WTC11 (cell line): Measurements from ENCODE around the gene SRGAP1. TPM values are rescaled to one million over a fixed set of nuclear protein-coding genes. Genes with fewer than 3 reads are reported as not detected.
A peak's percentile ranks its signal among the peaks of the same experiment; 100 is the strongest.

Experiments used
- ATAC-seq: fragments of 200-7000 bp; cut with Tn5 transposase; 2 replicates; pipeline ENCODE4 v1.10.0; 2021; ENCODE audit warnings: mild to moderate bottlenecking, moderate library complexity
- CTCF ChIA-PET: fragments of 300-600 bp; sonication (Branson Sonifier 250); formaldehyde crosslinking; loops from one replicate; lab custom pipeline; 2021; ENCODE audit warnings: antibody characterized with exemption; lab: Charles Lee
- POLR2A ChIA-PET: fragments of 350-600 bp; sonication (Branson Sonifier 250); formaldehyde crosslinking; loops from one replicate; lab custom pipeline; 2021; ENCODE audit warnings: antibody characterized with exemption; lab: Charles Lee
- DNase-seq: peaks from one replicate; pipeline ENCODE4 v3.0.0; 2021; ENCODE audit warnings: low spot score
- H3K27ac Mint-ChIP-seq: 2 replicates; pipeline ENCODE4 v1.8.0; 2021; ENCODE audit warnings: mixed read lengths
- H3K27me3 Mint-ChIP-seq: 2 replicates; pipeline ENCODE4 v1.8.0; 2021; ENCODE audit warnings: low read depth, mild to moderate bottlenecking, moderate library complexity, mixed read lengths
- H3K36me3 Mint-ChIP-seq: 2 replicates; pipeline ENCODE4 v1.8.0; 2021; ENCODE audit warnings: mixed read lengths
- H3K4me1 Mint-ChIP-seq: 2 replicates; pipeline ENCODE4 v1.8.0; 2022; ENCODE audit warnings: mixed read lengths
- H3K4me3 Mint-ChIP-seq: 2 replicates; pipeline ENCODE4 v1.8.0; 2021; ENCODE audit warnings: mild to moderate bottlenecking, moderate library complexity, mixed read lengths
- H3K9me3 Mint-ChIP-seq: 2 replicates; pipeline ENCODE4 v1.8.0; 2021; ENCODE audit warnings: mixed read lengths
- ATF1 ChIP-seq: sonication (generic); formaldehyde crosslinking; IDR thresholded peaks from 2 replicates; pipeline ENCODE4 v1.8.1; 2023; ENCODE audit warnings: mild to moderate bottlenecking, moderate library complexity, missing genetic modification reagents
- CBFB ChIP-seq: sonication (generic); formaldehyde crosslinking; IDR thresholded peaks from 2 replicates; pipeline ENCODE4 v1.8.1; 2022; ENCODE audit warnings: mild to moderate bottlenecking, low read depth, missing genetic modification reagents
- GABPB1 ChIP-seq: sonication (generic); formaldehyde crosslinking; IDR thresholded peaks from 2 replicates; pipeline ENCODE4 v1.8.1; 2023; ENCODE audit warnings: mild to moderate bottlenecking, missing genetic modification reagents
- HMGA2 ChIP-seq: fragments of 250-450 bp; sonication (Bioruptor Pico); IDR thresholded peaks from 2 replicates; pipeline ENCODE4 v1.4.0; 2021; ENCODE audit warnings: mild to moderate bottlenecking, moderate library complexity
- NR2C2 ChIP-seq: sonication (generic); formaldehyde crosslinking; IDR thresholded peaks from 2 replicates; pipeline ENCODE4 v1.8.0; 2022; ENCODE audit warnings: mild to moderate bottlenecking, missing genetic modification reagents
- OVOL2 ChIP-seq: fragments of 250-450 bp; sonication (Bioruptor Pico); IDR thresholded peaks from 2 replicates; pipeline ENCODE4 v1.9.0; 2021; ENCODE audit warnings: mild to moderate bottlenecking, borderline replicate concordance
- total RNA-seq: library from RNA; stranded (reverse); gene quantifications from 3 replicates; pipeline ENCODE4 v1.2.3, GENCODE V29; 2021
- TF ChIP-seq, protein P1 (sequence below): sonication (generic); formaldehyde crosslinking; IDR thresholded peaks from 2 replicates; pipeline ENCODE4 v1.8.0; 2022; ENCODE audit warnings: missing genetic modification reagents
- TF ChIP-seq, protein P2 (sequence below): sonication (generic); formaldehyde crosslinking; IDR thresholded peaks from 2 replicates; pipeline ENCODE4 v1.8.0; 2022; ENCODE audit warnings: mild to moderate bottlenecking, missing genetic modification reagents
- TF ChIP-seq, protein P3 (sequence below): sonication (generic); formaldehyde crosslinking; IDR thresholded peaks from 2 replicates; pipeline ENCODE4 v1.8.0; 2023; ENCODE audit warnings: missing genetic modification reagents, mild to moderate bottlenecking, borderline replicate concordance
- TF ChIP-seq, protein P4 (sequence below): sonication (generic); formaldehyde crosslinking; IDR thresholded peaks from 2 replicates; pipeline ENCODE4 v1.8.1; 2023; ENCODE audit warnings: mild to moderate bottlenecking, missing genetic modification reagents

Gene SRGAP1
- total RNA-seq, 1 experiment from 2014 or later, result 10.3 TPM

DNA sequence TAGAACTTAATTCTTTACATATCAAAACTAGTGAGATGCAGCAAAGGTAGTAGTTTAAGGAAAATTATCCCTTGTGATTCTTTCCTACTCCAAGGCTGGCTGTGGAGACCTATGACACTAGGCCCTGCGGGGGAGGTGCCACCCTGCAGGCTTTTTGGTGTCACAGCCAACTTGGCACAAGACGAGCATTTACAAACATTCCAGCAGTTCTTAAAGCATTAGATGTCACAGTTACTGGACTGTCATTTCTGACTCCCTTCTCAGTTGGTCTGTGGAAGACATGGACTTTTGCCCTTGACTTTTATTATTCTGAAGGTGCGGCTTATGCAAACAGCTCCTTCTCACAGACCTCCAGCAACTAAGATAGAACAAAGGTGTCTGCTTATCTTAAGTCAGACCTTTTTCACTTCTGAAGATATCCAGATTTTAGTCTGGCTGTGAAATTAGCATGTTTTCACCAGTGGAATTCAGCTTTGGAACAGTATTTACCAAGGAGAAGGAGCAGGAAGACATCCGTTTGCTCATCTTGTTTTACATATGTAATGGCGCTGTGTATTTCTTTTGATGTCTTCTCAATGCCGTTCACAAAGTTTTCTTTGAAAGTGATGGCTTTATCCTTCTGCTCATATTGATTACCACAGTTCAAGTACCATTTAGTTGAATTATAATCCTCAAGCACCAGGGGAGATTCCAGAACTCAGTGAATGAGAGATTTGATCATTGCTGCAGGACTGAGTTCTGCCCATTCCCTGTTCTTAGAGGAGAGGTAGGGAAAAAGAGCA lies 17.9 kb downstream of the SRGAP1 start (continued):
- TF ChIP-seq, protein P1, sequence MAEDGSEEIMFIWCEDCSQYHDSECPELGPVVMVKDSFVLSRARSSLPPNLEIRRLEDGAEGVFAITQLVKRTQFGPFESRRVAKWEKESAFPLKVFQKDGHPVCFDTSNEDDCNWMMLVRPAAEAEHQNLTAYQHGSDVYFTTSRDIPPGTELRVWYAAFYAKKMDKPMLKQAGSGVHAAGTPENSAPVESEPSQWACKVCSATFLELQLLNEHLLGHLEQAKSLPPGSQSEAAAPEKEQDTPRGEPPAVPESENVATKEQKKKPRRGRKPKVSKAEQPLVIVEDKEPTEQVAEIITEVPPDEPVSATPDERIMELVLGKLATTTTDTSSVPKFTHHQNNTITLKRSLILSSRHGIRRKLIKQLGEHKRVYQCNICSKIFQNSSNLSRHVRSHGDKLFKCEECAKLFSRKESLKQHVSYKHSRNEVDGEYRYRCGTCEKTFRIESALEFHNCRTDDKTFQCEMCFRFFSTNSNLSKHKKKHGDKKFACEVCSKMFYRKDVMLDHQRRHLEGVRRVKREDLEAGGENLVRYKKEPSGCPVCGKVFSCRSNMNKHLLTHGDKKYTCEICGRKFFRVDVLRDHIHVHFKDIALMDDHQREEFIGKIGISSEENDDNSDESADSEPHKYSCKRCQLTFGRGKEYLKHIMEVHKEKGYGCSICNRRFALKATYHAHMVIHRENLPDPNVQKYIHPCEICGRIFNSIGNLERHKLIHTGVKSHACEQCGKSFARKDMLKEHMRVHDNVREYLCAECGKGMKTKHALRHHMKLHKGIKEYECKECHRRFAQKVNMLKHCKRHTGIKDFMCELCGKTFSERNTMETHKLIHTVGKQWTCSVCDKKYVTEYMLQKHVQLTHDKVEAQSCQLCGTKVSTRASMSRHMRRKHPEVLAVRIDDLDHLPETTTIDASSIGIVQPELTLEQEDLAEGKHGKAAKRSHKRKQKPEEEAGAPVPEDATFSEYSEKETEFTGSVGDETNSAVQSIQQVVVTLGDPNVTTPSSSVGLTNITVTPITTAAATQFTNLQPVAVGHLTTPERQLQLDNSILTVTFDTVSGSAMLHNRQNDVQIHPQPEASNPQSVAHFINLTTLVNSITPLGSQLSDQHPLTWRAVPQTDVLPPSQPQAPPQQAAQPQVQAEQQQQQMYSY (CRISPR knock-in tag), result no peak
- TF ChIP-seq, protein P2, sequence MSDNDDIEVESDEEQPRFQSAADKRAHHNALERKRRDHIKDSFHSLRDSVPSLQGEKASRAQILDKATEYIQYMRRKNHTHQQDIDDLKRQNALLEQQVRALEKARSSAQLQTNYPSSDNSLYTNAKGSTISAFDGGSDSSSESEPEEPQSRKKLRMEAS (CRISPR knock-in tag), result no peak

DNA sequence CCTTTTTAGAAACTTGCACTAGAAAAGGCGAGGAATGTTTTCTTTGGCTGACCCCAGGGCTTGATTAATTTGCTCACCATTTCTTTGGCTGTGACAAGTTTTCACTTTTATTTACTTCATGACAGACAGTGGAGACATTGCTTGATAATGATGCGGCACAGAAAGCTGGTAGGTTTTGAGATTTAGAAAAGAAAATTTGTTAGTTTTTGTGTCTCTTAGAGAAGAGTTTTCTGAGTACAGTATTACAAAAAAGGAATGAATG lies 18.4 kb downstream of the SRGAP1 start:
- Mint-ChIP-seq H3K9me3 (no peaks in the 10 kb centered on the region), H3K27me3 (no peaks in the 10 kb centered on the region), H3K27ac (peak overlapping the region; percentile 96), H3K36me3 (no peaks in the 10 kb centered on the region), H3K4me3 (peak overlapping the region; percentile 30), H3K4me1 (peaks cover 51% of the 10 kb centered on the region)
- DNase-seq, result no peak
- no peak for ATAC-seq
- no peak for TF ChIP-seq NR2C2 (CRISPR knock-in tag)
- TF ChIP-seq, protein P3, sequence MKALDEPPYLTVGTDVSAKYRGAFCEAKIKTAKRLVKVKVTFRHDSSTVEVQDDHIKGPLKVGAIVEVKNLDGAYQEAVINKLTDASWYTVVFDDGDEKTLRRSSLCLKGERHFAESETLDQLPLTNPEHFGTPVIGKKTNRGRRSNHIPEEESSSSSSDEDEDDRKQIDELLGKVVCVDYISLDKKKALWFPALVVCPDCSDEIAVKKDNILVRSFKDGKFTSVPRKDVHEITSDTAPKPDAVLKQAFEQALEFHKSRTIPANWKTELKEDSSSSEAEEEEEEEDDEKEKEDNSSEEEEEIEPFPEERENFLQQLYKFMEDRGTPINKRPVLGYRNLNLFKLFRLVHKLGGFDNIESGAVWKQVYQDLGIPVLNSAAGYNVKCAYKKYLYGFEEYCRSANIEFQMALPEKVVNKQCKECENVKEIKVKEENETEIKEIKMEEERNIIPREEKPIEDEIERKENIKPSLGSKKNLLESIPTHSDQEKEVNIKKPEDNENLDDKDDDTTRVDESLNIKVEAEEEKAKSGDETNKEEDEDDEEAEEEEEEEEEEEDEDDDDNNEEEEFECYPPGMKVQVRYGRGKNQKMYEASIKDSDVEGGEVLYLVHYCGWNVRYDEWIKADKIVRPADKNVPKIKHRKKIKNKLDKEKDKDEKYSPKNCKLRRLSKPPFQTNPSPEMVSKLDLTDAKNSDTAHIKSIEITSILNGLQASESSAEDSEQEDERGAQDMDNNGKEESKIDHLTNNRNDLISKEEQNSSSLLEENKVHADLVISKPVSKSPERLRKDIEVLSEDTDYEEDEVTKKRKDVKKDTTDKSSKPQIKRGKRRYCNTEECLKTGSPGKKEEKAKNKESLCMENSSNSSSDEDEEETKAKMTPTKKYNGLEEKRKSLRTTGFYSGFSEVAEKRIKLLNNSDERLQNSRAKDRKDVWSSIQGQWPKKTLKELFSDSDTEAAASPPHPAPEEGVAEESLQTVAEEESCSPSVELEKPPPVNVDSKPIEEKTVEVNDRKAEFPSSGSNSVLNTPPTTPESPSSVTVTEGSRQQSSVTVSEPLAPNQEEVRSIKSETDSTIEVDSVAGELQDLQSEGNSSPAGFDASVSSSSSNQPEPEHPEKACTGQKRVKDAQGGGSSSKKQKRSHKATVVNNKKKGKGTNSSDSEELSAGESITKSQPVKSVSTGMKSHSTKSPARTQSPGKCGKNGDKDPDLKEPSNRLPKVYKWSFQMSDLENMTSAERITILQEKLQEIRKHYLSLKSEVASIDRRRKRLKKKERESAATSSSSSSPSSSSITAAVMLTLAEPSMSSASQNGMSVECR (CRISPR knock-in tag), result no peak
- no peak for TF ChIP-seq HMGA2 (CRISPR knock-in tag)
- TF ChIP-seq, protein P4, sequence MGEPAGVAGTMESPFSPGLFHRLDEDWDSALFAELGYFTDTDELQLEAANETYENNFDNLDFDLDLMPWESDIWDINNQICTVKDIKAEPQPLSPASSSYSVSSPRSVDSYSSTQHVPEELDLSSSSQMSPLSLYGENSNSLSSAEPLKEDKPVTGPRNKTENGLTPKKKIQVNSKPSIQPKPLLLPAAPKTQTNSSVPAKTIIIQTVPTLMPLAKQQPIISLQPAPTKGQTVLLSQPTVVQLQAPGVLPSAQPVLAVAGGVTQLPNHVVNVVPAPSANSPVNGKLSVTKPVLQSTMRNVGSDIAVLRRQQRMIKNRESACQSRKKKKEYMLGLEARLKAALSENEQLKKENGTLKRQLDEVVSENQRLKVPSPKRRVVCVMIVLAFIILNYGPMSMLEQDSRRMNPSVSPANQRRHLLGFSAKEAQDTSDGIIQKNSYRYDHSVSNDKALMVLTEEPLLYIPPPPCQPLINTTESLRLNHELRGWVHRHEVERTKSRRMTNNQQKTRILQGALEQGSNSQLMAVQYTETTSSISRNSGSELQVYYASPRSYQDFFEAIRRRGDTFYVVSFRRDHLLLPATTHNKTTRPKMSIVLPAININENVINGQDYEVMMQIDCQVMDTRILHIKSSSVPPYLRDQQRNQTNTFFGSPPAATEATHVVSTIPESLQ, result no peak
- no peak for TF ChIP-seq GABPB1 (CRISPR knock-in tag)
- TF ChIP-seq ATF1, result no peak
- TF ChIP-seq CBFB (CRISPR knock-in tag), result no peak
- TF ChIP-seq, protein P1 (CRISPR knock-in tag), result no peak
- TF ChIP-seq OVOL2 (CRISPR knock-in tag), result no peak
- ChIA-PET POLR2A (no interaction called here), CTCF (no interaction called here)
